ENCODE results near the gene GADD45G.

The GADD45G gene

DNA sequence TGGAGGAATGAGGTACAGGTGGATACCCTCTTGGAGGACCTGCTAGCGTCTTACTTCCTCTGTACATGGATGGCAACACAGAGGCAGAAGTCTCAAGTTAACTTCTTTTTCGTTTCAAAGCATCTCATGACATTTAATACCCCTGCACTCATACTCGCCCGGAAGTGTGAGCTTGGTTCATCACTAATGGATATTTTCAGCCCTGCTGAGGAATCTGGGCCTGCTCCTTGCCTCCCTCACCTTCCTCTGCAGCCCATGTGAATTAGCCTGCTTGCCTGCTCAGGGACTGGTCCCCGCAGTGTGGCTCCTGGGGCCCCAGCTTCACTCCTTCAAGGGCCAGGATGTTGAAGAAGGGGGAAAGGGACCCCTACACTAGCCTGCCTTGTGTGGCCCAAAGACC, 34.1 kb downstream of the GADD45G start:
- in situ Hi-C loops (cut with MboI; ENCODE audit: low pct_unique_long_range_greater_than_20kb, low sequenced_read_pairs, unreplicated experiment): no loop called here
- TF ChIP-seq, protein P1, sequence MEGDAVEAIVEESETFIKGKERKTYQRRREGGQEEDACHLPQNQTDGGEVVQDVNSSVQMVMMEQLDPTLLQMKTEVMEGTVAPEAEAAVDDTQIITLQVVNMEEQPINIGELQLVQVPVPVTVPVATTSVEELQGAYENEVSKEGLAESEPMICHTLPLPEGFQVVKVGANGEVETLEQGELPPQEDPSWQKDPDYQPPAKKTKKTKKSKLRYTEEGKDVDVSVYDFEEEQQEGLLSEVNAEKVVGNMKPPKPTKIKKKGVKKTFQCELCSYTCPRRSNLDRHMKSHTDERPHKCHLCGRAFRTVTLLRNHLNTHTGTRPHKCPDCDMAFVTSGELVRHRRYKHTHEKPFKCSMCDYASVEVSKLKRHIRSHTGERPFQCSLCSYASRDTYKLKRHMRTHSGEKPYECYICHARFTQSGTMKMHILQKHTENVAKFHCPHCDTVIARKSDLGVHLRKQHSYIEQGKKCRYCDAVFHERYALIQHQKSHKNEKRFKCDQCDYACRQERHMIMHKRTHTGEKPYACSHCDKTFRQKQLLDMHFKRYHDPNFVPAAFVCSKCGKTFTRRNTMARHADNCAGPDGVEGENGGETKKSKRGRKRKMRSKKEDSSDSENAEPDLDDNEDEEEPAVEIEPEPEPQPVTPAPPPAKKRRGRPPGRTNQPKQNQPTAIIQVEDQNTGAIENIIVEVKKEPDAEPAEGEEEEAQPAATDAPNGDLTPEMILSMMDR (IDR thresholded peaks at IDR 0.05; ENCODE audit: extremely low read depth, insufficient read depth, missing control alignments): no peak
- DNase-seq (ENCODE audit: low spot score): no peak

DNA sequence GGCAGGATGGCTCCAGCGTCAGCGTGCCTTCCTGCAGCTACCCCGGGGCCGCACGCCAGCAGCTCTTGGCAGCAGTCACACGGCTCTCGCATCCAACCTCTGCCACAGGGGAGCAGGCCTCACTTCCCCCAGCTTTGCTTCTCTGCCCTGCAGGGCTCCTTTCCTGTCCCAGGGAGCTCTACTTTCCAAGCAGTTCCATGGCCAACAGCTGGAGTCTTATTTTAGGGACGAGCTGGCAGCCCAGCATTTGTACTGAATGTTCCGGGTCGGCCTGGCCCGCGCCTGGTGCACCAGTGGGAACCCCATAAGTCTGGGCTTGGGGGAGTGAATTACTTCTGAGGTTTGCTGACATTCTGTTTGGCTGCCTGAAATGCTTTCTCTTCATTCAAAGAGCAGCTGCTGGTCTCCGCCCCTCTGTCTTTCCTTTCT, 34.6 kb downstream of the GADD45G start:
- DNase-seq (ENCODE audit: low spot score): no peak
- in situ Hi-C loops (cut with MboI; ENCODE audit: low pct_unique_long_range_greater_than_20kb, low sequenced_read_pairs, unreplicated experiment): no loop called here
- TF ChIP-seq, protein P1 (IDR thresholded peaks at IDR 0.05; ENCODE audit: extremely low read depth, insufficient read depth, missing control alignments): no peak

DNA sequence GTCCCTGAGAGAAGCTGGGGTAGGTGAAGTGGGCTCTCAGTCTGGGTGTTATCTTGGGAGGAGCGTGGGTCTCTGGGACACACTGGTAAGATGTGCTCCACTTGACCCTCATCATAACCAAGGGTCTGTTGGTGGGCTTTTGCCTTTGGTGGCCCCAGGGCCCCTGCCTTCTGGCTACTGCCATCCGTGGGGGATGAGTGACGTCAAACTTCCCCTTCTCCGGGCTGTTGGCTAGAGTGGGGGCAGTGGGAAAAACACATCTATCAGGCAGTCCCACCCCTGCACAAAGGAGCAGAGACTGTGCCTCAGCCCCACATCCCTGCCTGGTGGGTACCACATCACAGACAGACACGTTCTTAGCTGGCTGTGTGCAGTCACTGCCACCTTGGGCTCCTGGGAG, 35.1 kb downstream of the GADD45G start:
- in situ Hi-C loops (cut with MboI; ENCODE audit: low pct_unique_long_range_greater_than_20kb, low sequenced_read_pairs, unreplicated experiment): no loop called here
- TF ChIP-seq, protein P1 (IDR thresholded peaks at IDR 0.05; ENCODE audit: extremely low read depth, insufficient read depth, missing control alignments): no peak
- DNase-seq (ENCODE audit: low spot score): no peak

DNA sequence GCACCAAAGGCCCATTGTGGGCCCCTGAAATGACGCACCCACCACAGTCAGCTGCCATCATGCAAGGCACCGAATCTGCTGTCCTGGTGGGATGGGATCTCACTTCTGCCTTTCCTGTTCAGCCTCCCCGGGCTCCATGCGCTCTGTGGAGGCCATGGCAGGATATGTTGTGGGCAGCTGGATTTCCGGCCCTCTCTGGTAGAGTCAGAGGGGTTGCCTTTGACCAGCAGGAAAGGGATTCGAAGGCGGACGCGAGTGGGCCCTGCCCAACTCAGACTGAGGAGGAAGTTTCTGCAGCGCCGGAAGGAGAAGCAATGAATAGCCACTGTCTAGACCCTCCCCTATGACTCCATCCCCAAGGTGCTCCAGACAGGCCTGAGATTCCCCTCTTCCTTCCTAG, 35.5 kb downstream of the GADD45G start:
- DNase-seq (ENCODE audit: low spot score): no peak
- TF ChIP-seq, protein P1 (IDR thresholded peaks at IDR 0.05; ENCODE audit: extremely low read depth, insufficient read depth, missing control alignments): no peak
- in situ Hi-C loops (cut with MboI; ENCODE audit: low pct_unique_long_range_greater_than_20kb, low sequenced_read_pairs, unreplicated experiment): no loop called here

DNA sequence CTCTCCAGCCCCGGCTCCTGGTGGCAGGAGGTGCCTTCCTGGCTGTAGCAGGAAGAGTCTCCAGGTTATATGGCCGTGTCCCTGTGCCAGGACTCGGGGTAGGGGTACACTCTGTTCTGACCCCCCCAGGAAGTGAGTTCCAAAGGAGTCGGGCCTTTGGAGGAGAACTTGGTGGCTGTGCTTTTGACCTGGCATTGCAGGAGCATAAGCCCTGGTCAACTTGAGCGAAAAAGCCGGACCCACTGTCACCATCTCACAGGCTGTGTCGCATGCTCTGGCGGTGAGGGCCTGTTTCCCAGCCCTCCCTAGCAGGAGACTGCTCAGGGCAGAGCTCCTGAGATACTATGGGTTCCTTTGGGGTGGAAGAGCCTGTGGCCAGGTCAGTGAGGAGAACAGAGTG, 36.0 kb downstream of the GADD45G start:
- in situ Hi-C loops (cut with MboI; ENCODE audit: low pct_unique_long_range_greater_than_20kb, low sequenced_read_pairs, unreplicated experiment): no loop called here
- DNase-seq (ENCODE audit: low spot score): no peak
- TF ChIP-seq, protein P1 (IDR thresholded peaks at IDR 0.05; ENCODE audit: extremely low read depth, insufficient read depth, missing control alignments): no peak

DNA sequence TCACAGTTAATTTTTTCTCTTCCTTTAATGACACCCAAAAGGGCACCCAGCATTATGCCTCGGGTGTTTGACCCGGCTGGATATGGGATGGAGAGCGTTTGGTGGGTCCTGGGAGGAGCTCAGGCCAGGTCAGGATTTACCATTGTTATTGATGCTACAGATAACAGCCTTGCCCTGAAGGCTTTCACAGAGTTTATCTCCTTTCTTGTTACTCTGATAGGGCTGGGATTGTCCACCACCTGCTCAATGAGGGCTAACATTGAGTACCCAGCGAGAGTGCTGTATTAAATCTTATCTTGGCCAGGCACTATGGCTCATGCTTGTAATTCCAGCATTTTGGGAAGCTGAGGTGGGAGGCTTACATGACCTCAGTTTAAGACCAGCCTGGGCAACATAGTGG, 37.2 kb downstream of the GADD45G start:
- TF ChIP-seq, protein P1 (IDR thresholded peaks at IDR 0.05; ENCODE audit: extremely low read depth, insufficient read depth, missing control alignments): no peak
- in situ Hi-C loops (cut with MboI; ENCODE audit: low pct_unique_long_range_greater_than_20kb, low sequenced_read_pairs, unreplicated experiment): no loop called here
- no peak for DNase-seq (ENCODE audit: low spot score)

DNA sequence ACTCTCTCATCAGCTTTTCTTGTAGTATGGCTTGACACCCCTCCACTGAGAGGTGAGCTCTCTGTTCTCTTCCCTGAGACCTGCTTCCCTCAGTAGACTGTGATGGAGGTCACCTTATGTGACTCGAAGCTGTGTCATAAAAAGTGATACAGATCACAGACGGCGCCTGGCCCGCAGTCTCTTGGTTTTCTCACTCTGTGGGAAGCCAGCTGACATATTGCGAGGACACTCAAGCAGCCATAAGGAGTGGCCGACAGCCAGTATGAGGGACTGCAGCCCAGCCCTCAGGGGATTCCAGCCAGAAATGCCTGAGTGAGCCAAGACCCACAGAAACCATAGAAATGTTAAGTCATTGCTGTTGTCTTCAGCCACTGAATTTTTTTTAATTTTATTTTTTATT, 38.0 kb downstream of the GADD45G start:
- DNase-seq (ENCODE audit: low spot score): no peak
- in situ Hi-C loops (cut with MboI; ENCODE audit: low pct_unique_long_range_greater_than_20kb, low sequenced_read_pairs, unreplicated experiment): no loop called here
- TF ChIP-seq, protein P1 (IDR thresholded peaks at IDR 0.05; ENCODE audit: extremely low read depth, insufficient read depth, missing control alignments): no peak
